Spinal cord (tissue), 10 donors: ENCODE data around the gene KATNAL2. TPM values are rescaled to one million over a fixed set of nuclear protein-coding genes. Genes with fewer than 3 reads are reported as not detected.

Experiments
- DNase-seq, 6 donors: peaks; one replicate each; pipeline versions ENCODE4 v3.0.0 to v3.0.0-alpha.2; 2013 to 2015; ENCODE audit warnings: low spot score in 6 of 6, low read depth in 4 of 6
- H3K27ac ChIP-seq: one replicate; pipeline ENCODE4 v1.5.1; 2013; ENCODE audit warnings: low read depth, low read length, control low read depth
- H3K27me3 ChIP-seq: one replicate; pipeline ENCODE4 v1.6.1; 2013; ENCODE audit warnings: low read length; ENCODE audit not compliant: control insufficient read depth, insufficient read depth
- H3K36me3 ChIP-seq: one replicate; pipeline ENCODE4 v1.6.1; 2013; ENCODE audit warnings: low read length; ENCODE audit not compliant: control insufficient read depth, insufficient read depth
- H3K4me1 ChIP-seq: one replicate; pipeline ENCODE4 v1.6.1; 2013; ENCODE audit warnings: low read length; ENCODE audit not compliant: control insufficient read depth, insufficient read depth
- H3K4me3 ChIP-seq: one replicate; pipeline ENCODE4 v1.5.1; 2013; ENCODE audit warnings: low read depth, low read length, control low read depth
- H3K9me3 ChIP-seq: one replicate; pipeline ENCODE4 v1.6.1; 2013; ENCODE audit warnings: low read length; ENCODE audit not compliant: control insufficient read depth, insufficient read depth
- WGBS: methylation state at CpG from one replicate; pipeline ENCODE4 v1.1.5; 2013; ENCODE audit warnings: missing lambda C conversion rate; ENCODE audit not compliant: insufficient coverage; 5-methylcytosine and 5-hydroxymethylcytosine counted together
- polyA plus RNA-seq, 2 donors: library from polyadenylated mRNA; unstranded; fragments of 120-200 nt; gene quantifications; one replicate each; pipeline ENCODE4 v1.2.1, GENCODE V29; 2013; ENCODE audit not compliant: insufficient read length in 2 of 2
- total RNA-seq, 2 donors: library from RNA; depleted of rRNA in 1 of 2; stranded (reverse); fragments of 120-200 nt in 1 of 2; fragments of >200 nt in 1 of 2; gene quantifications; one replicate each; pipeline versions ENCODE4 v1.2.3 to v1.2.4, GENCODE V29; 2013 to 2014
- donor health status: healthy.

The KATNAL2 gene
- total and polyA plus RNA-seq, 4 donors, result 6.3 to 9.6 (median 8.2) TPM

GRCh38 chr18:46894124-46894523, 23.3 kb upstream of the KATNAL2 start:
- Histone ChIP-seq H3K4me1 (no peaks in the 10 kb centered on the region), H3K9me3 (no peaks in the 10 kb centered on the region), H3K27ac (no peak overlapping the region), H3K36me3 (peaks cover 3% of the 10 kb centered on the region), H3K4me3 (no peak overlapping the region), H3K27me3 (no peaks in the 10 kb centered on the region)
- WGBS, result no CpG with 5 or more reads among the region's 2 CpGs
- no peak for DNase-seq

DNA sequence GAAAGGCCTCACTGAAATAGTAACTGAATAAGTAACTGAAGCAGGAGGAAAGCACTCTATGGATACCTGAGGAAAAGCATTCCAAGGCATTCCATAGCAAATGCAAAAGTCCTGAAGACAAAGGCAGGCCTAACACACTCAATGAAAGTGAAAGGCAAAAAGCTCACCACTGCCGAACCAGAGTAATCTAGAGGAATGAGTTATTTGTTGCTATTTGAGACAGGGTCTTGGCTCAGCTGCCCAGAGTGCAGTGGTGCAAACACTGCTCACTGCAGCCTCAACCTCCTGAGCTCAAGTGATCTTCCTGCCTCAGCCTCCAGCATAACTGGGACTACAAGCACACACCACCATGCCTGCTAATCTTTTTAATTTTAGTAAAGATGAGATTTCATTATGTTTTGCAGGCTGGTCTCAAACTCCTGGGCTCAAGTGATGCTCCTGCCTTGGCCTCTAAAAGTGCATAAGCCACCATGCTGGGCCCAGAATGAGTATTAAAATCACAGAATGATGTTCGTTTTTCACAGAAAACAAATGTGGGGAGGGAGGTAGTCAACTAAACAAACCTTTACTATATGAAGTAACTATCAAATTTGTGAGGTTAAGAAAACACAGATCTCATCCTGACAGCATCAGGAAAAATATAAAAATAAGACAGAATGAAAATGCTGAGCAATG, 18.0 kb upstream of the KATNAL2 start:
- Histone ChIP-seq H3K27me3 (no peaks in the 10 kb centered on the region), H3K27ac (no peak overlapping the region), H3K9me3 (no peaks in the 10 kb centered on the region), H3K4me1 (no peaks in the 10 kb centered on the region), H3K4me3 (no peak overlapping the region), H3K36me3 (peaks cover 12% of the 10 kb centered on the region)
- no peak for DNase-seq
- no CpG with 5 or more reads among the region's 2 CpGs for WGBS

DNA sequence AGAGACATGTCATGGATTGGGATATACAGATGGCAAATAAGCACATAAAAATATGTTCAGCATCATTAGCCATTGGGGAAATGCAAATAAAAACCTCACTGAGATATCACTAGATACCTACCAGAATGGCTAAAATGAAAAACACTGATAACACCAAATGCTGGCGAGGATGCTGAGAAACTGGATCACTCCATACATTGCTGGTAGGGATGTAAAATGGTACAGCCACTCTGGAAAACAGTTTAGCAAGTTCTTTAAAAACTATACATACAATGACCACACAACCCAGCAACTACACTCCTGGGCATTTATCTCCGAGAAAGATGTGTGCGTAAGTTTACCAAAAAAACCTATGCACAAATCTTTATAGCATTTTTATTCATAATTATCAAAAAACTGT, 14.0 kb upstream of the KATNAL2 start:
- Histone ChIP-seq H3K9me3 (peaks cover 4% of the 10 kb centered on the region), H3K4me3 (no peak overlapping the region), H3K27me3 (no peaks in the 10 kb centered on the region), H3K36me3 (peaks cover 12% of the 10 kb centered on the region), H3K27ac (no peak overlapping the region), H3K4me1 (no peaks in the 10 kb centered on the region)
- DNase-seq, result no peak
- WGBS, result no CpG with 5 or more reads among the region's 3 CpGs

DNA sequence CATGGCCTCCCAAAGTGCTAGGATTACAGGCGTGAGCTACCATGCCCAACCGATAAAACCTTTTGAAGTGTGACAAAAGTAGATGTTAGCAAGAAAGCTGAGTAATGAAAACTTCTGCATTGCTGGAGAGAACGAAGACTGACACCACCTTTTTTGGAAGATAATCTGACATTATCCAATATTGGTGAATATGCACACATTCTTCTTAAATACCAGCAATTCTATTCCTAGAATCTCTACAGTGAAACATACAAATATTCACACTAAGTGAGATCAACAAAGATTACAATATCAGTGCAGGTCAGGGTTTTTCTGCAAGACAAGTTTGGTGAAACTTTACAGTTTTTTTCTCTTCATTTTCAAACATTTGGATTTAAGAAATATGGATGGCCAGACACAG, 7.9 kb upstream of the KATNAL2 start:
- DNase-seq, result no peak
- H3K27me3 ChIP-seq, result no peaks in the 10 kb centered on the region
- H3K36me3 ChIP-seq, result no peaks in the 10 kb centered on the region
- H3K4me1 ChIP-seq, result no peaks in the 10 kb centered on the region
- H3K4me3 ChIP-seq, result no peak overlapping the region
- WGBS, result no CpG with 5 or more reads among the region's 3 CpGs
- peaks cover 4% of the 10 kb centered on the region for H3K9me3 ChIP-seq
- H3K27ac ChIP-seq, result no peak overlapping the region

DNA sequence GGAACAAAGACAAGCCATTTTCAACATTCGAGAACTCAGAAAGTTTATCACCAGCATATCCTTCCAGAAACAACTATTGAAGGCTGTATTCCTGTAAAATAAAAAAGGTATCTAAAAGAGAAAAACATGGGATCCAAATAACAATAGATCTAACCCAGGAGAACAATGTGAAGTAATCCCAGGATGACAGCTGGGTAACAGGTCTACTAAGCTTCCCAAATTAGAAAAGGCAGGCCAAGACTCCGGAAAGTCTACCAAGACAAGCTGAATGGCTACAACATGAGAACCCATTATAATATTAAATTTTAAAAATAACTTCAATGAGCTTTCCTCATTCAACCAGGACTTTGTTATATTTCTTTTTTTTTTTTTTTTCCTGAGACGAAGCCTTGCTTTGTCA, 6.5 kb upstream of the KATNAL2 start:
- Histone ChIP-seq H3K9me3 (peaks cover 1% of the 10 kb centered on the region), H3K27me3 (no peaks in the 10 kb centered on the region), H3K27ac (no peak overlapping the region), H3K4me3 (no peak overlapping the region), H3K4me1 (no peaks in the 10 kb centered on the region), H3K36me3 (no peaks in the 10 kb centered on the region)
- DNase-seq, result no peak
- no CpG with 5 or more reads among the region's 3 CpGs for WGBS

GRCh38 chr18:46915800-46916550, 1.4 kb upstream of the KATNAL2 start:
- Histone ChIP-seq H3K9me3 (no peaks in the 10 kb centered on the region), H3K4me3 (peak overlapping the region; percentile 61), H3K27ac (no peak overlapping the region), H3K4me1 (peaks cover 6% of the 10 kb centered on the region), H3K27me3 (no peaks in the 10 kb centered on the region), H3K36me3 (no peaks in the 10 kb centered on the region)
- no CpG with 5 or more reads among the region's 12 CpGs for WGBS
- DNase-seq, result peak in 2 of 6 donors; percentile 7 to 12

GRCh38 chr18:46916551-46917107, 773 bp upstream of the KATNAL2 start:
- no peaks in the 10 kb centered on the region for H3K9me3 ChIP-seq
- no peaks in the 10 kb centered on the region for H3K27me3 ChIP-seq
- peak in 5 of 6 donors; percentile 22 to 73 (median 42) for DNase-seq
- no peaks in the 10 kb centered on the region for H3K36me3 ChIP-seq
- peaks cover 6% of the 10 kb centered on the region for H3K4me1 ChIP-seq
- WGBS, result 0% methylated on average over 15 of the region's 21 CpGs
- H3K27ac ChIP-seq, result peak overlapping the region; percentile 22
- peak overlapping the region; percentile 61 for H3K4me3 ChIP-seq

DNA sequence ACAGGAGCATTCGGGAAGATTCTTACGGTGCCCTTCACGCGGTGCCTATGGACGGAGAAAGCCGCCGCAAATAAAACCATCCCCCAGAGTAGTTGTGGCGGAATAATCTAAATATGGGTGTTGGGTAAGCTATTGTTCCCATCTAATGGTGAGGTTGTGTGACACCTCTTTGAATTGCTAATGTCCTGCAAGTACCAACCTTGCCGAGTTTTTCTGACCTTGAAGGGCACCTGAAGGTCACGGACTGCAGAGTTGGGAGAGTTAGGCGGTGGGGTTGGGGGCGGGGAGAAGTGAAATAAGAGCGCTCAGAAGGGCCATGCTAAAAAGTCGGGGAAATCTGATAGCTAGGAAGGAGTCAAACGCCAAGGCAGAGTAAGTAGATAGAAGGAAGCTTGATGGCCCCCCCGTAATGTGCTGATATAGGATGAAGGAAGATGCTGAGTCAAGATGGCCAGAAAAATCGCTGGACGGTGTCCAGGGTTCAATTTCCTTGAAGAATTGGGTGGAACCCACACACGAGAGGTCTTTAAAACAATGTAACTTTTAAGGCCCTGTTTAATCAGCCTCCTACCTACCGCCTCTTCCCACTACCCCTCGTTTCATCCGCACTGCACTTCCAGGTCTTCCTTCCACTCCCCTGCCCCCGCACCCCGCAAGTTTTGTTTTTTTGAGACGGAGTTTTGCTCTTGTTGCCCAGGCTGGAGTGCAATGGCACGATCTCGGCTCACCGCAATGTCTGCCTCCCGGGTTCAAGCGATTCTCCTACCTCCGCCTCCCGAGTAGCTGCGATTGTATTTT, 600 bp downstream of the KATNAL2 start:
- Histone ChIP-seq H3K4me1 (peaks cover 6% of the 10 kb centered on the region), H3K27ac (peak overlapping the region; percentile 84), H3K4me3 (peak overlapping the region; percentile 79), H3K27me3 (no peaks in the 10 kb centered on the region), H3K9me3 (no peaks in the 10 kb centered on the region), H3K36me3 (no peaks in the 10 kb centered on the region)
- WGBS, result 29% methylated on average over 30 of the region's 33 CpGs
- peak in 2 of 6 donors; percentile 23 to 33 for DNase-seq

GRCh38 chr18:46920067-46920466, 2.7 kb downstream of the KATNAL2 start:
- Histone ChIP-seq H3K4me1 (peaks cover 6% of the 10 kb centered on the region), H3K27ac (no peak overlapping the region), H3K36me3 (no peaks in the 10 kb centered on the region), H3K27me3 (no peaks in the 10 kb centered on the region), H3K4me3 (no peak overlapping the region), H3K9me3 (no peaks in the 10 kb centered on the region)
- 100% methylated on average over 1 of the region's 2 CpGs for WGBS
- DNase-seq, result no peak
